A549 (cell line): ENCODE results near the gene CORO2A. TPM values are rescaled to one million over a fixed set of nuclear protein-coding genes. Genes with fewer than 3 reads are reported as not detected.
A peak's percentile ranks its signal among the peaks of the same experiment; 100 is the strongest.

Experiments used
- ATAC-seq, 2 experiments: fragments of 200-7000 bp in 1 of 2; fragments of >200 bp in 1 of 2; cut with Nextera tagmentation in 1 of 2; cut with Tn5 transposase in 1 of 2; 3 replicates each; pipeline versions ENCODE4 v1.8.0 to v1.9.1; 2018 to 2020; ENCODE audit warnings: mild to moderate bottlenecking in 1 of 2, moderate library complexity in 1 of 2
- CTCF ChIA-PET: fragments of 300-600 bp; sonication (Branson Sonifier 250); formaldehyde crosslinking; extraction: SDS; loops from one replicate; lab custom pipeline; 2021; ENCODE audit warnings: antibody characterized with exemption, inconsistent platforms; lab: Yijun Ruan, JAX
- POLR2A ChIA-PET: fragments of 350-600 bp; formaldehyde crosslinking; extraction: SDS; loops from one replicate; lab custom pipeline; 2021; ENCODE audit warnings: antibody characterized with exemption, inconsistent platforms; lab: Yijun Ruan, JAX
- DNase-seq, 2 experiments: peaks; one replicate each; pipeline versions ENCODE4 v3.0.0 to v3.0.0-alpha.2; 2011 to 2016; ENCODE audit warnings: low read depth in 1 of 2, low spot score in 1 of 2
- FAIRE-seq: peaks from 2 replicates; lab custom pipeline; 2011; peaks lifted over from hg19 to GRCh38; lab: Jason Lieb, UNC
- H3K27ac ChIP-seq, 2 experiments: fragments of >200 bp; sonication (Bioruptor Twin); formaldehyde crosslinking; 3 replicates each; pipeline ENCODE4 v1.5.1; 2016 to 2017
- H3K4me1 ChIP-seq: fragments of >200 bp; sonication (Bioruptor Twin); formaldehyde crosslinking; 3 replicates; pipeline ENCODE4 v1.6.1; 2016
- H3K4me2 ChIP-seq: fragments of >200 bp; sonication (Bioruptor Twin); formaldehyde crosslinking; 3 replicates; pipeline ENCODE4 v1.6.1; 2016
- H3K4me3 ChIP-seq: fragments of >200 bp; sonication (Bioruptor Twin); formaldehyde crosslinking; 3 replicates; pipeline ENCODE4 v1.5.1; 2016
- H3K9me3 ChIP-seq: fragments of >200 bp; sonication (Bioruptor Twin); formaldehyde crosslinking; 3 replicates; pipeline ENCODE4 v1.6.1; 2016
- CHD4 ChIP-seq: fragments of 200-600 bp; sonication (generic); IDR thresholded peaks from 2 replicates; pipeline ENCODE4 v1.6.1; 2016; ENCODE audit warnings: antibody characterized with exemption, mild to moderate bottlenecking, borderline replicate concordance
- CTCF ChIP-seq: fragments of >200 bp; sonication (Bioruptor Twin); formaldehyde crosslinking; IDR thresholded peaks from 3 replicates; pipeline ENCODE4 v1.5.1; 2016
- E2F6 ChIP-seq: IDR thresholded peaks from 2 replicates; pipeline ENCODE4 v1.6.1; 2012; ENCODE audit warnings: low read depth, borderline replicate concordance
- GATA3 ChIP-seq: IDR thresholded peaks from 2 replicates; pipeline ENCODE4 v1.6.1; 2012; ENCODE audit warnings: borderline replicate concordance
- HMGXB4 ChIP-seq: fragments of 250-450 bp; sonication (Bioruptor Pico); IDR thresholded peaks from 2 replicates; pipeline ENCODE4 v1.5.0; 2021; ENCODE audit warnings: mild to moderate bottlenecking, moderate library complexity, borderline replicate concordance
- HOXA7 ChIP-seq: fragments of 250-450 bp; sonication (Bioruptor Pico); IDR thresholded peaks from 2 replicates; pipeline ENCODE4 v1.5.0; 2020; ENCODE audit warnings: mild to moderate bottlenecking, moderate library complexity
- HOXB5 ChIP-seq: fragments of 250-450 bp; sonication (Bioruptor Pico); IDR thresholded peaks from 2 replicates; pipeline ENCODE4 v1.5.0; 2020; ENCODE audit warnings: mild to moderate bottlenecking, moderate library complexity
- KDM1A ChIP-seq: fragments of 200-600 bp; sonication (generic); IDR thresholded peaks from 2 replicates; pipeline ENCODE4 v1.6.1; 2016; ENCODE audit warnings: low read depth, mild to moderate bottlenecking
- MAFK ChIP-seq: fragments of 450-650 bp; IDR thresholded peaks from 2 replicates; pipeline ENCODE4 v1.6.1; 2014; ENCODE audit not compliant: partially characterized antibody
- NPAS2 ChIP-seq: fragments of 250-450 bp; sonication (Bioruptor Pico); IDR thresholded peaks from 2 replicates; pipeline ENCODE4 v1.8.0; 2022; ENCODE audit warnings: mild to moderate bottlenecking, moderate library complexity, borderline replicate concordance
- POLR2A ChIP-seq: IDR thresholded peaks from 2 replicates; pipeline ENCODE4 v1.6.1; 2012; ENCODE audit warnings: mild to moderate bottlenecking, low read length
- RAD21 ChIP-seq, 2 experiments: fragments of >200 bp in 1 of 2; sonication (Bioruptor Twin) in 1 of 2; formaldehyde crosslinking in 1 of 2; IDR thresholded peaks in 1 of 2; conservative IDR thresholded peaks in 1 of 2; 2 replicates in 1 of 2; 3 replicates in 1 of 2; pipeline ENCODE4 v1.6.1; 2012 to 2018; ENCODE audit warnings: inconsistent platforms in 1 of 2
- RCOR1 ChIP-seq: fragments of 150-350 bp; IDR thresholded peaks from 2 replicates; pipeline ENCODE4 v1.6.1; 2014; ENCODE audit warnings: antibody characterized with exemption, low read length, low read depth
- REST ChIP-seq: fragments of 200-600 bp; sonication (generic); IDR thresholded peaks from 2 replicates; pipeline ENCODE4 v1.6.1; 2016; ENCODE audit warnings: antibody characterized with exemption, mild to moderate bottlenecking, moderate library complexity
- ZSCAN20 ChIP-seq: fragments of 250-450 bp; sonication (Bioruptor Pico); IDR thresholded peaks from 2 replicates; pipeline ENCODE4 v1.8.0; 2022; ENCODE audit warnings: mild to moderate bottlenecking, moderate library complexity
- WGBS: methylation state at CpG from one replicate; pipeline ENCODE4 v1.1.6; 2017; ENCODE audit errors: missing lambda C conversion rate; 5-methylcytosine and 5-hydroxymethylcytosine counted together
- polyA plus RNA-seq, 4 experiments: library from polyadenylated mRNA; depleted of rRNA in 3 of 4; stranded (reverse); fragments of >200 nt; fragmentation: RNase III in 1 of 4; extraction: RNeasy Plus Mini Kit Qiagen cat#74134 plus additional on column Dnase treatment in 1 of 4; gene quantifications; 2 replicates in 3 of 4; 3 replicates in 1 of 4; pipeline ENCODE4 v1.2.3, GENCODE V29; 2011 to 2017

CORO2A gene
- polyA plus RNA-seq, 2 of the 4 experiments (the other 2 are of a cell fraction): 0.49 to 2.0 TPM

GRCh38 chr9:98118640-98119601, 73.5 kb downstream of the CORO2A start, which contains the start of gene TRIM14 (continued):
- no peak for TF ChIP-seq CHD4
- TF ChIP-seq RCOR1: no peak
- peak; percentile 30 to 57; a peak in 4 of 5 replicates for TF ChIP-seq RAD21 (conservative IDR thresholded peaks at IDR 0.05 in 1 of 2, IDR thresholded peaks at IDR 0.05 in 1 of 2)
- no peak for TF ChIP-seq HOXB5 (CRISPR knock-in tag)
- peak; percentile 34 for TF ChIP-seq POLR2A
- TF ChIP-seq NPAS2 (CRISPR knock-in tag): no peak
- no peak for TF ChIP-seq MAFK
- TF ChIP-seq GATA3: no peak
- TF ChIP-seq HOXA7 (CRISPR knock-in tag): no peak
- TF ChIP-seq KDM1A: no peak
- no peak for TF ChIP-seq HMGXB4 (CRISPR knock-in tag)
- no peak for TF ChIP-seq REST

- CTCF ChIA-PET: interaction anchor here (1.0 to 2.3 kb wide), 7 partner anchors 17 to 658 kb away, joined by 3 to 15 read pairs (median 4); partner anchors contain the start of gene TBC1D2
- WGBS: 40% methylated on average over 5 of the region's 5 CpGs
- TF ChIP-seq ZSCAN20 (CRISPR knock-in tag) (no peak), CTCF (peak; percentile 18; the same call in 2 of the 3 replicates), E2F6 (no peak), RAD21 (conservative IDR thresholded peaks at IDR 0.05 in 1 of 2, IDR thresholded peaks at IDR 0.05 in 1 of 2) (0 out of 5 replicates have a peak, but pooled peaks of 1 of the 2 experiments have one; percentile 14)
- TF ChIP-seq, all 56 proteins: peak for 2
- POLR2A ChIA-PET: interaction anchor here (0.9 kb wide), 1 partner anchor 74 kb away, joined by 3 read pairs; the partner anchor contains the start of gene CORO2A
- Histone ChIP-seq H3K9me3 (no peaks in the 10 kb centered on the region), H3K4me3 (peak overlapping the region; percentile 70), H3K4me1 (peaks cover 19% of the 10 kb centered on the region), H3K4me2 (peak overlapping the region; percentile 99), H3K27ac (peak overlapping the region; percentile 77 to 89)
- FAIRE-seq (no peak), DNase-seq (peak; percentile 62 to 65), ATAC-seq (peak; percentile 75 to 78)
Observed at GRCh38 chr9:98117984-98118639, 74.3 kb downstream of the CORO2A start.
